Lung (tissue), 16 donors: ENCODE results near the gene PKD2L2. TPM values are rescaled to one million over a fixed set of nuclear protein-coding genes. Genes with fewer than 3 reads are reported as not detected.

ENCODE experiments used
- ATAC-seq: fragments of 200-7000 bp; cut with Tn5 transposase; one replicate; pipeline ENCODE4 v1.9.1; 2020; ENCODE audit warnings: moderate number of reproducible peaks; ENCODE audit not compliant: insufficient read depth, low FRiP score
- DNase-seq, 3 donors: peaks; one replicate each; pipeline ENCODE4 v3.0.0-alpha.2; 2013 to 2017
- H3K27ac ChIP-seq, 2 donors: one replicate each; pipeline ENCODE4 v1.5.1; 2013; ENCODE audit warnings: mild to moderate bottlenecking in 2 of 2, moderate library complexity in 2 of 2, control low read depth in 1 of 2, inconsistent platforms in 1 of 2, low read depth in 1 of 2, low read length in 1 of 2
- H3K27me3 ChIP-seq, 3 donors: one replicate each; pipeline ENCODE4 v1.5.1; 2013; ENCODE audit warnings: low read length in 2 of 3; ENCODE audit not compliant: control insufficient read depth in 3 of 3, insufficient read depth in 3 of 3
- H3K36me3 ChIP-seq, 4 donors: one replicate each; pipeline ENCODE4 v1.5.1; 2013; ENCODE audit warnings: low read length in 4 of 4, mild to moderate bottlenecking in 1 of 4, moderate library complexity in 1 of 4; ENCODE audit not compliant: control insufficient read depth in 4 of 4, insufficient read depth in 4 of 4
- H3K4me1 ChIP-seq, 5 donors: one replicate each; pipeline ENCODE4 v1.5.1; 2013; ENCODE audit warnings: low read length in 5 of 5, mild to moderate bottlenecking in 2 of 5, moderate library complexity in 1 of 5; ENCODE audit not compliant: control insufficient read depth in 5 of 5, insufficient read depth in 5 of 5
- H3K4me3 ChIP-seq: one replicate; pipeline ENCODE4 v1.5.1; 2013; ENCODE audit warnings: mild to moderate bottlenecking, control low read depth, moderate library complexity
- H3K9ac ChIP-seq, 2 donors: one replicate each; pipeline ENCODE4 v1.5.1; 2013; ENCODE audit warnings: low read length in 2 of 2, control low read depth in 1 of 2; ENCODE audit not compliant: insufficient read depth in 1 of 2
- H3K9me3 ChIP-seq, 4 donors: one replicate each; pipeline ENCODE4 v1.5.1; 2013; ENCODE audit warnings: low read length in 3 of 4, mild to moderate bottlenecking in 1 of 4, moderate library complexity in 1 of 4; ENCODE audit not compliant: control insufficient read depth in 4 of 4, insufficient read depth in 3 of 4
- CTCF ChIP-seq: IDR thresholded peaks from 2 replicates; pipeline ENCODE4 v1.5.1; 2012; ENCODE audit warnings: mild to moderate bottlenecking; ENCODE audit errors: control extremely low read depth, extremely low read depth
- WGBS, 2 donors: extraction: QIAGEN DNeasy Blood & Tissue Kit; methylation state at CpG; one replicate each; pipeline ENCODE4 v1.1.7; 2013; 5-methylcytosine and 5-hydroxymethylcytosine counted together
- long read RNA-seq, 5 donors: transcript quantifications; one replicate each; lab custom pipeline, GENCODE V29; 2026
- polyA plus RNA-seq, 2 donors: library from polyadenylated mRNA; stranded (reverse); fragments of 200-250 nt; gene quantifications; one replicate each; pipeline ENCODE4 v1.2.1, GENCODE V29; 2013
- total RNA-seq, 2 donors: library from RNA; depleted of rRNA in 1 of 2; stranded (reverse); fragments of >200 nt in 1 of 2; gene quantifications; one replicate each; pipeline ENCODE4 v1.2.1, GENCODE V29; 2014 to 2021
- donor health status: control.
- donor health status: control.
- donor health status: Bipolar disorder and iron deficiency.
- donor health status: healthy.
- donor health status: DM: yes; HTN: yes; CAD: no.

PKD2L2 gene
- total RNA-seq: not detected
- under 1 TPM in 1 of 2 donors, not detected in 1; 0.05 TPM for polyA plus RNA-seq
- long read RNA-seq, donor 1: 0 reads
- long read RNA-seq, donor 2: 0 reads
- long read RNA-seq, donor 3: 0 reads
- long read RNA-seq, donor 4, partial matches to known transcripts: 6 of 6 reads
- long read RNA-seq, donor 4, other reads (novel, unspliced or antisense): 0 of 6 reads
- long read RNA-seq, donor 5: 0 reads

- DNase-seq: peak; percentile 90 to 94 (median 91)
- Histone ChIP-seq H3K9ac (peak within 1 kb of the TSS; percentile 64 to 92), H3K27ac (peak within 1 kb of the TSS; percentile 89 to 91), H3K9me3 (peaks cover 0 to 3% (median 0%) of the 10 kb centered on the region in 4 donors), H3K4me3 (peak within 1 kb of the TSS; percentile 58), H3K4me1 (peaks cover 0 to 13% (median 0%) of the 10 kb centered on the region in 5 donors), H3K36me3 (no peaks in the 10 kb centered on the region), H3K27me3 (no peaks in the 10 kb centered on the region)
- 17 to 20% methylated on average over 47 to 59 of the region's 59 CpGs for WGBS, 2 donors
- ATAC-seq: peak; percentile 99
- no peak for TF ChIP-seq CTCF
Measured at GRCh38 chr5:137888863-137889759, at the start of gene PKD2L2. PKD2L2 (plus strand) TSS chr5:137889457; CDS start chr5:137889492, 35 bp downstream.

GRCh38 chr5:137842296-137842695 lies 47.0 kb upstream of the PKD2L2 start:
- H3K9me3 ChIP-seq: no peaks in the 10 kb centered on the region
- 86 to 89% methylated on average over 5 of the region's 5 CpGs for WGBS, 2 donors
- peaks cover 0 to 3% (median 0%) of the 10 kb centered on the region in 5 donors for H3K4me1 ChIP-seq
- H3K27me3 ChIP-seq: no peaks in the 10 kb centered on the region
- H3K4me3 ChIP-seq: no peak overlapping the region
- no peak for TF ChIP-seq CTCF
- ATAC-seq (no peak), DNase-seq (no peak)
- no peak overlapping the region for H3K9ac ChIP-seq
- H3K27ac ChIP-seq: peak overlapping the region in 1 of 2 donors; percentile 55
- peaks cover 0 to 9% (median under 1%) of the 10 kb centered on the region in 4 donors for H3K36me3 ChIP-seq

- no peak for DNase-seq
- no peaks in the 10 kb centered on the region for H3K9me3 ChIP-seq
- no peak overlapping the region for H3K27ac ChIP-seq
- no peaks in the 10 kb centered on the region for H3K27me3 ChIP-seq
- WGBS, 2 donors: 82 to 97% methylated on average over 4 of the region's 4 CpGs
- ATAC-seq: no peak
- TF ChIP-seq CTCF: no peak
- peaks cover 0 to 3% (median 0%) of the 10 kb centered on the region in 5 donors for H3K4me1 ChIP-seq
- no peak overlapping the region for H3K9ac ChIP-seq
- H3K4me3 ChIP-seq: no peak overlapping the region
- peaks cover 0 to 9% (median under 1%) of the 10 kb centered on the region in 4 donors for H3K36me3 ChIP-seq
Measured at GRCh38 chr5:137843676-137844299, 45.5 kb upstream of the PKD2L2 start.
